Esophagus (tissue), 2 donors: ENCODE results near the gene PRKCD. TPM values are rescaled to one million over a fixed set of nuclear protein-coding genes. Genes with fewer than 3 reads are reported as not detected.

Source experiments
- H3K27ac ChIP-seq, 2 donors: one replicate each; pipeline ENCODE4 v1.5.1; 2013; ENCODE audit warnings: low read depth in 2 of 2, mild to moderate bottlenecking in 2 of 2, inconsistent platforms in 1 of 2, low read length in 1 of 2, moderate library complexity in 1 of 2
- H3K27me3 ChIP-seq, 2 donors: one replicate each; pipeline ENCODE4 v1.6.1; 2013; ENCODE audit warnings: low read length in 2 of 2, control low read depth in 1 of 2, mild to moderate bottlenecking in 1 of 2; ENCODE audit not compliant: insufficient read depth in 2 of 2, control insufficient read depth in 1 of 2
- H3K36me3 ChIP-seq, 2 donors: one replicate each; pipeline ENCODE4 v1.6.1; 2013; ENCODE audit warnings: low read length in 1 of 2; ENCODE audit not compliant: control insufficient read depth in 2 of 2, insufficient read depth in 2 of 2
- H3K4me1 ChIP-seq, 2 donors: one replicate each; pipeline ENCODE4 v1.6.1; 2013; ENCODE audit warnings: low read length in 1 of 2; ENCODE audit not compliant: control insufficient read depth in 2 of 2, insufficient read depth in 2 of 2
- H3K4me3 ChIP-seq, 2 donors: one replicate each; pipeline ENCODE4 v1.5.1; 2013; ENCODE audit warnings: low read length in 2 of 2, mild to moderate bottlenecking in 2 of 2, low read depth in 1 of 2, moderate library complexity in 1 of 2
- H3K9me3 ChIP-seq, 2 donors: one replicate each; pipeline ENCODE4 v1.6.1; 2013; ENCODE audit warnings: mild to moderate bottlenecking in 2 of 2, low read depth in 1 of 2, low read length in 1 of 2, moderate library complexity in 1 of 2; ENCODE audit not compliant: control insufficient read depth in 2 of 2, insufficient read depth in 1 of 2
- WGBS, 2 donors: extraction: QIAGEN DNeasy Blood & Tissue Kit; methylation state at CpG; one replicate each; pipeline ENCODE4 v1.1.7; 2013; 5-methylcytosine and 5-hydroxymethylcytosine counted together
- polyA plus RNA-seq, 2 donors: library from polyadenylated mRNA; stranded (reverse); fragments of 200-250 nt; gene quantifications; one replicate each; pipeline ENCODE4 v1.2.3, GENCODE V29; 2013
- donor health status: healthy with polysubstance abuse.
- donor health status: Bipolar disorder and iron deficiency.

PRKCD gene
- polyA plus RNA-seq, 2 donors = 19.8 to 22.2 TPM

DNA sequence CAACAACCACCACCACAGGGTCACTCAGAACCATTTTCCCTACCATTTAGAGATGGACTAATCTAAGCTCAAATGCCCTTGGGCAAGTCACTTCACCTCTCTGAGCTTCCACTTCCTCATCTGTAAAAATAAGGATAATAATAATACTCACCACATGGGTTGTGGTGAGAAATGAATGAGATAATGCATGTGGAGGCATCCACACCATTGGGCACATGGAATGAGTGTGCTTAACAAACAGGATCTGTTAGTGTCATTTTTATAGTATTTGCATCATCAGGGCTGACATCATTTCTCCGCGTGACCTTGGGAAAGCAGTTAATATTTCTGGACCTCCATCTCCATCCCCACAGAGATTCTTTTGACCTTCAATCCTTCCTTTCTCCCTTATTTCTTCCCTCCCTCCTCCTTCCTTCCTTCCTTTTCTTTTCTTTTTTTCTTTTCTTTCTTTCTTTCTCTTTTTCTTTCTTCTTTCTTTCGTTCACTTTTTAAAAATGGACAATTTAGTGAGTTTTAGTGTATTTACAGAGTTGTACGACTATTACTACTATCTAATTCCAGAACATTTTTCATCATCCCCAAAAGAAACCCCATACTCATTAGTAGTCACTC, 23.1 kb upstream of the PRKCD start:
- Histone ChIP-seq H3K27me3 (no peaks in the 10 kb centered on the region), H3K36me3 (peaks cover 0 to 2% of the 10 kb centered on the region in 2 donors), H3K9me3 (no peaks in the 10 kb centered on the region), H3K4me3 (no peak overlapping the region), H3K27ac (no peak overlapping the region), H3K4me1 (peaks cover 2 to 12% of the 10 kb centered on the region in 2 donors)
- 94 to 95% methylated on average over 4 of the region's 4 CpGs for WGBS, 2 donors

DNA sequence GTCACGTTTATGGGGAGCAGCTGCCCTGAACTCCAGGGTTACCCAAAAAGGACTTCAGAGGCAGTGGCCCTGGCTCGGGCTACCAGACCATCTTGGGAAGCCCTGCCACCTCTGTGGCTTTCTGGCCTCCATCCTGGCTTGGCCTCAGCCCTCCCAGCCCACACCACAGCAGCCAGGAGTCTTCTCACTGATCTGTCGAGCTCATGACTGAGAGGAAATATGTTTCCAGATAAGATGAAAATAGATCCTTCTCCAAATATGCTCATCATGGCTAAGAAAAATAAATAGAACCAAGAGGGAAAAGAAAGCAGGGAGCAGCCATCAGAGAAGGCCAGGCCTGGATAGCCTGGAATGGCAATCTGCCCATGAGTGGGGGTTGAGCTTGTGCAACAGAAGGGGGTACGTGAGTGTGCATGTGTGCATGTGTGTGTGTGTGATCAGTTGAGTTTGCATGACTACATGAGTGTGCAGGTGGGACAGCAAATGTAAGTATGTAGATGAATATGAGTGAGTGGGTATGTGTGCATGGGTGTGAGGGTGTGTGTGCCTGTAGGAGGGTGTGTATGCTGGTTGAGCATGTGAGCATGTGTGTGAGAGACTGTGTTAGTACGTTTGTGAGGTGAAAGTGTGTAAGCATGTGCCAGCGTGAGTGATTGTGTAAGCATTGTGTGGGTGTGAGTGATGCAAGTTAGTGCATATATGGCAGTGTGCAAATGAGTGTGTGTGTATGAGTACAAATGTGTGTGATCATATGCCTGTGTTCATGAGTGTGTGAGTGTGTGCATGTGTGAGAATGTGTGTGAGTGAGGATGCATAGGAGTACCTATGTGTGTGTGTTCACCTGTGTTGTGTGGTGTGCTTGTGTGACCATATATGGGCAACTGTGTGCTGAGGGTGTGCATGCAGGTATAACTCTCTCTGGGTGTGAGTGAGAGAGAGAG, 20.8 kb upstream of the PRKCD start:
- no peaks in the 10 kb centered on the region for H3K9me3 ChIP-seq
- H3K4me3 ChIP-seq = no peak overlapping the region
- WGBS, 2 donors = 50 to 60% methylated on average over 6 of the region's 6 CpGs
- peaks cover 0 to 2% of the 10 kb centered on the region in 2 donors for H3K36me3 ChIP-seq
- no peaks in the 10 kb centered on the region for H3K27me3 ChIP-seq
- H3K4me1 ChIP-seq = peaks cover 2 to 9% of the 10 kb centered on the region in 2 donors
- H3K27ac ChIP-seq = no peak overlapping the region

DNA sequence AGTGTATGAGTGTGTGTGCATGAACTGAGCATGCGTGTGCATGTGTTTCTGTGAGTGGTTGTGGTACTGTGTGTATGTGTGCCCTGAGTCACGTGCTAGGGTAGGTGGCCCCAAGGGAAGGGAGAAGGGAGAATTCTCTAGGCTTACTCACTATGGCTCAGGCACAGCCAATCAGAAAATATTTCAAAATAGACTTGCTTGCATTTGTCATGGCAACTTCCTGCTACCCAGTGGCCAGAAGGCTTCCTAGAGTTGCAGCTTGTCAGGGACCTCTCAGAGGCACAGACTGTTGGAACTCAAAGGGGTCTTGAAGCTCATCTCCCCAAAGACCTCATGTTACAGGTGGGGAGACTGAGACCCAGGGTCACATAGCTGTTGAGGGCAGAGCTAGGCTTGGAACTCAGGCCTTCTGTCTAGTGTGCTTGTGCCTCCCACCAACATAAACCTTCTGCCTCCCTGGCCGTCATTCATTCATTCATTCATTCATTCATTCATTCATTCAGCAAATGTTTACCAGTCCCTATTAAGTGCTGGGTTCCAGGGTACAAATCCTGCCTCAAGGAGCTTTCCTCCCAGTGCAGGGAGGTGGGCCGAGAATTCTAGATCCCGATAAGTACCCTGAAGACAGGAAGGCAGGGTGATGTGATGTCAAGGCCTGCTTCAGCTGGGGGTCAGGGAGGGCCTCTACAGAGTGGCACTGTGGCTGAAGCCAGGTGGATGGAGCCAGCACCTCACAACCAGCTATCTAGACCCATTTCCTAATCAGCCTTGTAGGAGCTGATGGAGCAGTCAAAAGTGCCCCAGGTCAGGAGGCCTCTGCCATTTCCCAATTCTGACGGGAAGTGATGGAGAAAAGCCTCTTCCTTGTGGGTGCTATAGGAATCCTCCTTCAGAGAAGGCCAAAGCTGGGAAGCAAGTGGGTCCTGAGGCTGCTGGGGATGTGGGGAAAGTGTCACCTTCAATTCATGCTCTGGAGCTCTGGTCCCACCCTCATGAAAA, 19.9 kb upstream of the PRKCD start:
- H3K4me3 ChIP-seq = no peak overlapping the region
- H3K27ac ChIP-seq = no peak overlapping the region
- peaks cover 0 to 2% of the 10 kb centered on the region in 2 donors for H3K36me3 ChIP-seq
- 75 to 78% methylated on average over 6 of the region's 6 CpGs for WGBS, 2 donors
- H3K9me3 ChIP-seq = no peaks in the 10 kb centered on the region
- H3K27me3 ChIP-seq = no peaks in the 10 kb centered on the region
- peaks cover 2 to 9% of the 10 kb centered on the region in 2 donors for H3K4me1 ChIP-seq

DNA sequence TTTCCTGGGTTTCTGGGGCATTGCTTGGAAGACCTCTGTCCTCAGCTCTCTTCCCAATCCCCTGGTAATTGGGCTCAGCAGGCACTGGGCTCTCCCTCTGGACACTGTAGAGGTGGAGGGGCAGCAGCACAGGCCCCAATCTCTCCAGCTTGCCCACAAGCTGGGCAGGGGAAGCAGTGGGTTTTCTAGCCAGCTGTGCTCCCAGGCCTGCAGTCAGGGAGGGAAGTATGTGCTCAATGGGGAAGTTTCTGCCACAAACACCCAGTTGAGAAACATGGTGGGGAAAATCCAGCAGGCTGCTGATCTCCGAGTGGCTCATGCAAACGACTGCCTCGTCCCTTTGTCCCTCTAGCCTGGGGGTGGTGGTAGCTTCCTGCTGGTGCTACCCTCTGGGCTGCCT, 18.0 kb upstream of the PRKCD start:
- 77 to 80% methylated on average over 3 of the region's 3 CpGs for WGBS, 2 donors
- Histone ChIP-seq H3K36me3 (peaks cover 0 to 2% of the 10 kb centered on the region in 2 donors), H3K4me3 (no peak overlapping the region), H3K4me1 (peaks cover 2 to 5% of the 10 kb centered on the region in 2 donors), H3K27ac (no peak overlapping the region), H3K9me3 (no peaks in the 10 kb centered on the region), H3K27me3 (no peaks in the 10 kb centered on the region)

DNA sequence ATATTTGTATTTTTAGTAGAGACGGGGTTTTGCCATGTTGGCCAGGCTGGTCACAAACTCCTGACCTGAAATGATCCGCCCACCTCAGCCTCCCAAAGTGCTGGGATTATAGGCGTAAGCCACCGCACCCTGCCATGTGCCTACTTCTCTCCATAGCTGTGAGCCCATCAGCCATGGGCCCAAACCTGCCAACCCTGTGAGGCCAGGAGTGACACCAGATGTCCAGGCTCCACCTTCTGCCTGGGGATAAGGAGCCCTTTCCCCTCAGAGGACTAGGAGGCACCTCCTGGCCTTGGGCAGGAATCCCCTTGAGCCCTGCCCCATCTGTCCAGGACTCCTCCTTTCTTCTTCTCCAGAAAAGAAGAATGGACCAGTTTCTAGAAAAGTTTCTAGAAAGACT, 16.6 kb upstream of the PRKCD start:
- Histone ChIP-seq H3K36me3 (peaks cover 0 to 2% of the 10 kb centered on the region in 2 donors), H3K4me3 (no peak overlapping the region), H3K9me3 (no peaks in the 10 kb centered on the region), H3K4me1 (peaks cover 2 to 5% of the 10 kb centered on the region in 2 donors), H3K27ac (no peak overlapping the region), H3K27me3 (no peaks in the 10 kb centered on the region)
- whole genome bisulfite sequencing, 2 donors = 87 to 89% methylated on average over 4 of the region's 4 CpGs

DNA sequence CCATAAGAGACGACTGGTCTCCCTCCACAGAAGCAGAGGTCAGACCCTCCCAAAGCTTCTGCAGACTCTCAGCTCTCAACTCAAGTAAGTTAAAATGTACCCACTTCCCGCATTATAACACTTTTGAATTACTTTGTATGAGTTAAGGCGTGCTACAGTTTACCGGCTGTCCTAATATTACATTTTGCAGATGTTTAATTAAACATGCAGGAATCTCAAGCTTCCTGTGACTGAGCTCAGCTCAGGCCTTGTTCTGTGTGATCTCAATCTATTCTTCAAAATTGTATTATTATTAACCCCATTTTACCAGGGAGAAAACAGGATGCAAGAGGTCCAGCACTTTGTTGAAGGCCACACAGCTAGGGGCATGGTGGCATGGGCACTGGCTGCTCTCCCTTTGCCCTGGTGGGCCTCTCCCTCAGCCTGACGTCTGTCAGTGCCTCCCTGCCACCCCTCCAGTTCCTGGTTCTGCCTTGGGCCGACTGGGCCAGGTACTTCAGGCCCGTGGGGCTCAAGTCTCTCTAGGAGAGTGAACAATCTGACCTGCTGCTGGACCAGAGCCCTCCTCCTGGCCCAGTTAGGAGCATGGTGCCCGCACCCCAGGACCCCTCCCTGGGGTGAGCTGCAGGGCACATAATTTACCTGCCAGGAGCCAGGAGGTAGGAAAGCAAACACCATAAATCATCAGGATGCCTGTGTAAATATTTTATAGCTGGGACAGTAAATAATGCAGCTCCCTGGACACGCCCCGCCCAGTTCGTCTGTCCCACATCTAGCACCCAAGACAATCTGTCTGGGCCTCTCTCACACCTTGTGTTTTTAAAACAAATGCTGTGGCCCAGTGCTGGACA, 15.9 kb upstream of the PRKCD start:
- no peak overlapping the region for H3K4me3 ChIP-seq
- H3K27ac ChIP-seq = no peak overlapping the region
- H3K9me3 ChIP-seq = no peaks in the 10 kb centered on the region
- H3K4me1 ChIP-seq = peaks cover 4 to 10% of the 10 kb centered on the region in 2 donors
- no peaks in the 10 kb centered on the region for H3K27me3 ChIP-seq
- WGBS, 2 donors = 63 to 75% methylated on average over 11 of the region's 11 CpGs
- peaks cover 0 to 2% of the 10 kb centered on the region in 2 donors for H3K36me3 ChIP-seq

DNA sequence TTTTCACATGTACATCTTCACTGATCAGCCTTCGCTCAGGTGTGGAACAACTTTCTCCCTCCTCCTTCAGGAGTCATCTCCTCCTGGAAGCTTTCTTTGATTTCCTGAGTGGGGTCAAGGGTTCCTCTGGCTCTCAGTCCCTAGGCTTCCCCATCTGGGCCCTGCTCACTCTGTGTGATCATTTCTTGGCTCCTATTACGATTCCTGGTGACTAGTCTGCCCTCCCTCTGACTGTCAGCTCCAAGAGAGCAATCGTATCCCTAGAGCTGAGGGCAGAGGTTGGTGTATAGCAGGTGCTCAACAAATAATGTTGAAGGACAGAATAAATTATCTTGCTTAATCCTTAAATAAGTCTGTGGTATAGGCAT, 15.3 kb upstream of the PRKCD start:
- no peaks in the 10 kb centered on the region for H3K27me3 ChIP-seq
- no peak overlapping the region for H3K4me3 ChIP-seq
- no peaks in the 10 kb centered on the region for H3K9me3 ChIP-seq
- peaks cover 4 to 11% of the 10 kb centered on the region in 2 donors for H3K4me1 ChIP-seq
- WGBS, 2 donors = 68 to 82% methylated on average over 3 of the region's 3 CpGs
- H3K36me3 ChIP-seq = no peaks in the 10 kb centered on the region
- H3K27ac ChIP-seq = no peak overlapping the region

DNA sequence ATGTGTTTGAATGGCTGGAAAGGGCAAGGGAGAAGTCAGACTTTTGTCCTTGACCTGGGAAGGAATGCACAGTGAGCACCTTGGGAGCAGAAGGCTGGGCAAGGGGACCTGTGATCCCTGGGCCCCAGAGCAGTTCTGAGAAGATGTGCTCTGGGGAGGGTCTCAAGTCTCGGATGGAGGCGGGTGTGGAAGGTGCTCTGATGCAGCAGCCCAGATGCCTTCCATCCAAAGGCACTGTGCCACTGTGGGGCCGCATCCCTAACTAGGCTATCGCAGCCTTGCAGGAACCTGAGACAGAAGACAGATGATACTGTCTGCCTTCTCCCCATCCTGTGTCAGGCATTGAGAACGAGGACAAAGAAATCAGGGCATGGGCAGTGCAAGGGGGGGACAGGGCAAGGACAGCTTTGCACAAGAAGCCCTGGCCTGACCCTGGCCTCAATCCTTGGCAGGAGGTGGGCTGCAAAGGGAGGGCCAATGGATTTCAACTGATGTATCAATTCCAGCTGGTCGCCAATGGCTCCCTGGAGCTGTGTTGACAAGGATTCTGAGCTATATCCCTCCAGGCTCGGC, 14.6 kb upstream of the PRKCD start:
- H3K27me3 ChIP-seq = no peaks in the 10 kb centered on the region
- peaks cover 3 to 11% of the 10 kb centered on the region in 2 donors for H3K4me1 ChIP-seq
- no peak overlapping the region for H3K27ac ChIP-seq
- H3K9me3 ChIP-seq = no peaks in the 10 kb centered on the region
- 85 to 90% methylated on average over 7 of the region's 7 CpGs for WGBS, 2 donors
- no peaks in the 10 kb centered on the region for H3K36me3 ChIP-seq
- H3K4me3 ChIP-seq = no peak overlapping the region
